T-helper 2 cell treated with Interferon-gamma antibody and Interleukin-4, amounts not matched to agents 100 ng/mL and 5 ng/mL, for 36 hours (primary cell): ENCODE data around the gene ZER1. TPM values are rescaled to one million over a fixed set of nuclear protein-coding genes. Genes with fewer than 3 reads are reported as not detected.
"Not testable (repeated sequence)": the region's sequence is repeated elsewhere in the genome, so short reads cannot be mapped to it uniquely, and the experiment has no call there.

Experiments
- intact Hi-C: fragments of 100-400 bp; cut with micrococcal nuclease; formaldehyde crosslinking; loops from one replicate; pipeline ENCODE4 v1.15.1; 2023
- total RNA-seq: library from RNA; stranded (reverse); gene quantifications from 2 replicates; pipeline ENCODE4 v1.2.3, GENCODE V29; 2022

Gene ZER1
- total RNA-seq = 12.8 and 16.3 TPM in 2 replicates

DNA sequence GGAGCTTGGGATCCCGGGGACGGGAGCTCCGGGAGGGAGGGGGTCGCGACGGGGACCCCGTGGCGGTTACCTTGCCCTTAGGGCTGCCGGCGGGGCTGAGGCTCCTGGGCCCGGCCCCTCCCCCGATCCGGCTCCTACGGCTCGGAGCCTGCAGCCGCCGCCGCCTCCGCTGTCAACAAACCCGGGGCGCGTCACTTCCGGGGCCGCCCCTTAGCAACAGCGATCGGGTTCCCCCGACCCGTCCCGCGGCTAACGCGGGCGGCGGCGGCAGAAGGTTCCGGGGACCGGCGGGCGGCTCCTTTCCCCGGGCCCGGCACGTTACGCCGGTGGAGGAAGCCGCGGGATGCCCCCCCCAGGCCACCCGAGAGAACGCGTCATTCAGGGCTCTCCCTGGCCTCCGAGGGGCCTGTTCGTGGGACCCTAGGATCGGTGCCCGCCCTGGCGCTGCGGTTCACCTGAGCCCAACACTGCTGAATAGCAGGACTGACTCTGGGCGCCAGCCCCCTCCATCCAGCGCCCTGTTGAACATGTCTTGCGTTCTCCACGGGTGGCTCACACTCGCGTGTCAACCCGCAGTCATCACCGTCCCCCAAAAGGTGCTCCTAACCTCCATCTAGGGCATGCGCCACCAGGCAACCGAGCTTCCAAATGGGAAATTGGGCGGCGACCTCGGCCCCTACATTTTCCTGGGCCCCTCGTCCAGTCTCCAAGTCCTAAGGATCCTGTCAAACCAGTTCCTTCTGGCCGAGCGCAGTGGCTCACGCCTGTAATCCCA is at the start of gene ZER1:
ZER1 (minus strand) TSS at position 183 of the 775 bp plus-strand sequence. CDS start 16,362 bp downstream, outside the sequence.
- intact Hi-C loops = loop anchor here (1.0 to 2.0 kb wide), 3 partner anchors 15 to 110 kb away; partner anchors contain the start of genes LRRC8A, TBC1D13 and ZDHHC12

DNA sequence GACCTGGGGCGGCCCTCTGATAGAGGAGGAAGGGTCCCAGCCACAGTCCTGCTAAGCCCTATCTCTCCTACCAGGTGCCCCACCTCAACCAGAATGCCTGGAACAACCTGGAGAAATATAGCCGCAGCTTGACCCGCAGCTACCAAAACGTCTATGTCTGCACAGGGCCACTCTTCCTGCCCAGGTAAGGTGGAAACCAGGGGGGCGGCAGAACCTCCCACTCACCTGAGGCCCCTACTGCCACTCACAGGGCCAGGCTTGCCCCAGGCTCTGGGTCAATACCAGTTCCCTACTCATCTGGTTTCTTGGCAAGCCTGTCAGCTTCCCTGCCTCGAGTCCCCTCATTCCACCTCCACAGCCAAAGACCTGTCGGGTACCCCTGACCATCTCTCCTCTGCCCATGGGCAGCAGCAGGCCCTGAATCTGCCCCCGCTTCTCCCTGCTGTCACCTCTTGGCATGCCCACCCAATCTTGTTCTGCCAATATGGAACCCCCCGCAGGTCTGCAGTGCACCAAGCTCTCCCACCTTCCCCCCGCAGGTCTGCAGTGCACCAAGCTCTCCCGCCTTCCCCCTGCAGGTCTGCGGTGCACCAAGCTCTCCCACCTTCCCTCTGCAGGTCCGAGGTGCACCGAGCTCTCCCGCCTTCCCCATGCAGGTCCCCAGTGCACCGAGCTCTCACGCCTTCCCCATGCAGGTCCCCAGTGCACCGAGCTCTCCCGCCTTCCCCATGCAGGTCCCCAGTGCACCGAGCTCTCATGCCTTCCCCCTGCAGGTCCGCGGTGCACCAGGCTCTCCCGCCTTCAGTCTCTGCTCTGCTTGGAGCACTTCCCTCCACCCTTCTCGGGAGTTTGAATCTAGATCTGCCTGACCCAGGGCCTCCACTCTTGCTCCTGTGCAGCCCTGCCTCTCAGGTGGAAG is 49.2 kb upstream of the ZER1 start:
- intact Hi-C loops = no loop called here

DNA sequence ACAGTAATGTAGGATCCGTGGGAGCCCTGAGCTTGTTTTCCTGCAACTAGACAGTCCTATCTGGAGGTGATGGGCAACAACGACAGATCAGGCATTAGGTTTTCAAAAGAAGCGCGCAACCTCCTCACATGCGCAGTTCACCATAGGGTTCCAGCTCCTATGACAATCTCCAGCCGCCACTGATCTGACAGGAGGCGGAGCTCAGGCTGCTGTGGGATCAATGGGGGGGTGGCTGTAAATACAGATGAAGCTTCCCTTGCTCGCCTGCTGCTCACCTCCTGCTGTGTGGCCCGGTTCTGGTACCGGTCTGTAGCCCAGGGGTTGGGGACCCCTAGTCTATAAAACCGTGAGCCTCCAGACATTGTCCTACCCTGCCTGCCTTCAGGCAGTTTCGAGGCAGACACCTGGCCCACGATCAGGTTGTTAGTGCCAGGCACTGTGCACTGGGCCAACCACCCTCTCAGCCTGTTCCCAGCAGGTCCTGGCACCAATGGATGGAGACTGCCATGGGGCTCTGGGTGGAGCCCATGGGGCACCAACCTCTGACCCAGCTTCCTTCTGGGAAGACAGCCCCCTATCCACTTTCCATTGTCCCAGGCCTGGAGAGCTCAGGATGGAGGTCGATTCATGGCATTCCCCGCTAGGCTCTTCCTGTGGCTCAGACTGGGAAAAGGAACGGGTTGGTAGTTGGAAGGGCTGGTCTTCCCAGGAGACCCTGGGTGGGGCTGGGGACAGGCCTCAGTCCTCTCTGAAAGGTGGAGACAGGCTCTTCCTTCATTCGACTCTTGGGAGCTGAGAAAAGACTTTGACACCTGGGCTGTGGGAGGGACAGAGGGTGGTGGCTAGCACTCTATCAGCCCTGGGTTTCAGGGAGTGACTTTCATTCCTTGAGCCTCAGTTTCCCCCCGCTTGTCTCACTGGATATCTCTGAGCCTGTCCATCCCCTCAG is 48.3 kb upstream of the ZER1 start:
- intact Hi-C loops = no loop called here

DNA sequence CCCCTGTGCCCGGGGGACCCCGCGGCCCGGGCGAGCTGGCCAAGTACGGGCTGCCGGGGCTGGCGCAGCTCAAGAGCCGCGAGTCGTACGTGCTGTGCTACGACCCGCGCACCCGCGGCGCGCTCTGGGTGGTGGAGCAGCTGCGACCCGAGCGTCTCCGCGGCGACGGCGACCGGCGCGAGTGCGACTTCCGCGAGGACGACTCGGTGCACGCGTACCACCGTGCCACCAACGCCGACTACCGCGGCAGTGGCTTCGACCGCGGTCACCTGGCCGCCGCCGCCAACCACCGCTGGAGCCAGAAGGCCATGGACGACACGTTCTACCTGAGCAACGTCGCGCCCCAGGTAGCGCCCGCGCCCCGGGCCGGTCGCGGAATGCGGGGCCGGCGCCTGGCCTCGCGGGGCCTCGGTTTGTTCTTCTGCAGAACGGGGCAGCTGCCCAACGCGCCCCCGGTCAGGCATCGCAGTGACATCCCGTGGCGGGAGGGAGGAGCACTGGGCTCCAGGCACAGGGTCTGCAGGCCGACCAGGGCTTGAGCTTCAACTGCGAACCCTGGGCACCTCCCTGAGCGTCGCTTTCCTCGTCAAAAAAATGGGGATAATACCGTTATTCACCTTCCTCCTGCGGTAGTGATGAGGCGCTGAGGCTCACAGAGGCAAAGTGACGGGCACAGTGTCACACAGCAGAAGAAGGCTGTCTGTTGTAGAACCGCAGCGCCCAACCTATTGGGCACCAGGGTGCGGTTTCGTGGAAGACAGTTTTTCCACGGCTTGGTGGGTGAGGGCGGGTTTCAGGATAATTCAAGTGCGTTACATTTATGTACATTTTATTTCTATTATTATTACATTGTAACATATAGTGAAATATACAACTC is 47.4 kb upstream of the ZER1 start:
- intact Hi-C loops = loop anchor here (1.0 kb wide), 3 partner anchors 10 to 128 kb away; partner anchors contain the start of genes DOLK, NUP188, SPOUT1 and ZDHHC12

DNA sequence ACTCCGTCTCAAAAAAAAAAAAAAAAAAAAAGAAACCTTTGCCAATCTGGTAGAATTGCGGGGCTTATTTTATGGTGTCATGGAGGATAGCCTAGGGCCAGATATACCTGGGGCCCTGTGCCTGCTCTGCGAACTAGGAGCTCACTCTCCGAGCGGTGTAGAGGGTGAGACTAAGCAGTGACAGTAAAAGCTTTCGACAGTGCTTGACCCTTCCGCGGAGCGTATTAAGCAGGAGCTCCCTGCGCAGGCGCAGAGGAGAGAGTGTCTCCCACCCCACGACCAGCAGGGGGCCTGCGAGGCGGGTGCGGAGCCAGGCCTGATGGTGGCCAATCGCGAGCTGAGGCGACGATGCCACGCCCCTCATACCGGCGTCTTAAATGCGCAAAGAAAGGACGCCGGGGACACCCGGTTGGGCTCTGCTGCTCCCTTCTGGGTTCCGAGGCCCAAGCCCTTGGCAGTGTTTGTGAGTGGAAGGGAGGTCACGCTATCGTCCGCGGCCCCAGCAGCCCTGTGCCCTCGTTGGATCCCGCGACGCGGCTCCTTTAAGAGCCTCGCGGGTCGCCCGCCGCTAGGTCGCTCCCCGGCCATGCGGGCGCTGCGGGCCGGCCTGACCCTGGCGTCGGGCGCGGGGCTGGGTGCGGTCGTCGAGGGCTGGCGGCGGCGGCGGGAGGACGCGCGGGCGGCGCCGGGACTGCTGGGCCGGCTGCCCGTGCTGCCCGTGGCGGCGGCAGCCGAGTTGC is 46.5 kb upstream of the ZER1 start, which contains the start of gene ENDOG:
ENDOG (plus strand) TSS at position 402 of the 740 bp plus-strand sequence; CDS start at position 587, 185 bp downstream.
- intact Hi-C loops = loop anchor here (1.0 kb wide), 3 partner anchors 11 to 129 kb away; partner anchors contain the start of genes DOLK, NUP188, SPOUT1 and ZDHHC12

DNA sequence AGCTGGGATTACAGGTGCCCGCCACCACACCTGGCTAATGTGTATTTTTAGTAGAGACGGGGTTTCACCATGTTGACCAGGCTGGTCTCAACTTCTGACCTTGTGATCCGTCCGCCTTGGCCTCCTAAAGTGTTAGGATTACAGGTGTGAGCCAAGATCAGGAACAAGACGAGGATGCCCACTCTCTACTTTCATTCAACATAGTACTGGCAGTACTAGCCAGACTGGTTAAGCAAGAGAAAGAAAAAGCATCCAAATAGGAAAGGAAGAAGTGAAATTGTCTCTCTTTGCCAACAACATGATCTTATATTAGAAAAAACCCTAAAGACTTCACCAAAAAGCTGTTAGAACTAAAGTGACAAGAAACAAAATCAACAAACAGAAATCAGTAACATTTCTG is 39.1 kb upstream of the ZER1 start:
- intact Hi-C loops = no loop called here

DNA sequence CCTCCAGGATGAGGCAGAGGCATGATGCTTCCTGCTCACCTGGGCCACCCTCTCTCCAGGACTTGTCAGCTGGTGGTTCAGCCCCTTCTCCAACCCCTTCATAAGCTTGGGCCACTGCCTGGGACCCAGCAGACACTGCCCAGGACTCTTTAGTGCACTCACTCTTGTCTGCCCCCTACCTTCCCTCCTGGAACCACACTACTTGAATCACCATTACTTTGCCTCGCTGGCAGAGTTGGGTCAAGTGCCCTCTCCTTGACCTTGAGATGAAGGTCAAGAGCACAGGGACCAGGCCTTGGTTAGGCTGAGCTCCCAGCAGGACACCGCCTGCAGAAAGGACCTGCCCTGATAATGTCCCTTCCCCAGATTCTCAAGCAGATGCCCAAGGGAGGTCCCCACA is 38.1 kb upstream of the ZER1 start:
- intact Hi-C loops = no loop called here

DNA sequence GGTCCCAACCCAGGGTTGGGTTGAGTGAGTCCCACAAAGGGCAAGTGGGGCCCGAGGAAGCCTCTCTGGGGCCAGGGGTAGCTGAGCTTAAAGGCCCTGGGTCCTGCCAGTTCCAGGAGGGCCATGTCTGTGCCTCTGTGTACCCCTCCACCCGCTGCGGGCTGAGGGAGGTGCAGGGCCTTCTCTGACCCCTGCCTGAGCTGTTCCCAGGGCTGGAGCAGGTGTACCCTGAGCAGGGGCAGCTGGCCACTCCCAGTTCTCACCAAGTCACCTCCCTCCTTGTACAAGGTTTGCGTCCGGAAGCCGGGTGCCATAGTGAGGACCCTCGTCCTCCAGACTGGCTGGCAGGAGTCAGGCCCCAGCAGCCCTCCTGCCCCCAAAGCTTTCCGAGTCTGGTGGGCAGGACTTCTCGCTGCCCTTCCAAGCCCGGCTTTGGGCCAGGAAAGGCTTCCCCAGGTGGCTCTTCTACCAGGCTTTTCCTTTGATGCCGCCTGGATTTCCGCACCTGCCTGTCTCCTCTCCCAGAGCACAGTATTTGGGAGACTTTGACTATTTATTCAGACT is 37.4 kb upstream of the ZER1 start:
- intact Hi-C loops = no loop called here

DNA sequence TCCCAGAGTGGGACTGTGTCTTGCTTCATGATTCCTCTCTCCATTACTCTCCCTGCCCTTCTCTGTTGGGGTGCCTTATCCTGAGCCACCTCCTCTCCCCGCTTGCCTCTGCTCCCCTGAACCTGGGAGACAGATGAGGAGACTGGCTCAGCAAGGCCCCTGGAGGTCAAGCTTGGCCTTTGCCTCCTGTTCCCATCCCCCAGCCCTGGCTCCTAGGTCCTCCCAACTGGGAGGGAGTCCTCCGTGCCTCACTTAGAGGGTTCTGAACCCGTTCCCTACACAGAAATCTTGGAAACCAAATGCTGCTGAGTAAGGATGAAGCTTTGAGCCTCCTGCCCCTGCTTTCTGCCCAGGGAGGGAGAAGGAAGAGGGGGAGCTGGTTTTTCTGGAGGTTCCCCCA is 36.8 kb upstream of the ZER1 start:
- intact Hi-C loops = no loop called here

DNA sequence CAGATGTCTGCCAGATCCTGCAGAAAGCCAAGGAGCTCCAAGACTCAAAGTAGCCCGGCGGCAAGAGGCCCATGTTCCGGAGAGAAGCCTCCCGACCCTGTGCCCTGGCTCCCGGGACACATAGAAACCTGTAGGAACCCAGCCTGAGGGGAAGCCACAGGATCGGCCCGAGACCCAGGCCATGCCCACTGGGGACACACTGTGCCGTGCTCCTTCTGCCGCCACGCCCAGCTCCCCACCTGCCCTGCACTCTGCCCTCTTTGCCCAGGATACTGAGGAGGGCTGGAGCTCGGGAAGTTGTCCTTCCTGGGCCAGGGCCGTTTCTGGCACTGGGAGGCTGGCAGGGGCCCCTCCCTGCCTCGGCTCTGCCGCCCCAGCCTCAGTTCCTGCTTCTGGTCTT is 36.1 kb upstream of the ZER1 start:
- intact Hi-C loops = no loop called here

DNA sequence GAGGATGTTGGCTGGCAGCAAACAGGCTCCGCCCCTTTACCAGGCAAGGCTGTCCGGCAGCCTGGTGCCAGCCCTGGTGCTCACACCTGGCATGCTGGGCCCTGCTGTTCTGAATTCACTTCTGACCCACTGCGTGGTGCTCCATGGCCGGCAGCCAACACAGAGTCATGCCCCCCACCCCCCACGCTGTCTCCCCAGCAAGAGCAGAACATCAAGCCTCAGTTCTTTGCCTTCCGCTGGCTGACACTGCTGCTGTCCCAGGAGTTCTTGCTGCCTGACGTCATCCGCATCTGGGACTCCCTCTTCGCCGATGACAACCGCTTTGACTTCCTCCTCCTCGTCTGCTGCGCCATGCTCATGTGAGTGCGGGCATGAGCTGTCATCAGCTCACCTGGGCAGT is 33.9 kb upstream of the ZER1 start:
- intact Hi-C loops = no loop called here

DNA sequence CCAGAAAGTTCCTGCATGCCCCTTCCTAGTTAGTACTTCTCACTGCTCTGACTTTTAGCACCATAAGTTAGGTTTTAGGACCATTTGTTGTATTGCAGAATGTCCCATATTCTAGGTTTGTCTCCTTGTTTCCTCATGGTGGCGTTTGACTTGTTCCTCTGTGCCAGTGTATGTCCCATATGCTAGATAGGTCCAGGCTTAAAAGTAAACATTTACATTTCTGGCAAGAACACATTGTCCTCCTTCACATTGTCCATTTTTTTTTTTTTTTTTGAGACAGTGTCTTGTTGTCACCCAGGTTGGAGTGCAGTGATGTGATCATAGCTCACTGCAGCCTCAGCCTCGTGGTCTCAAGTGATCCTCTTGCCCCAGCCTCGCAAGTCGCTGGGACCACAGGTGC is 30.8 kb upstream of the ZER1 start:
- intact Hi-C loops = no loop called here

DNA sequence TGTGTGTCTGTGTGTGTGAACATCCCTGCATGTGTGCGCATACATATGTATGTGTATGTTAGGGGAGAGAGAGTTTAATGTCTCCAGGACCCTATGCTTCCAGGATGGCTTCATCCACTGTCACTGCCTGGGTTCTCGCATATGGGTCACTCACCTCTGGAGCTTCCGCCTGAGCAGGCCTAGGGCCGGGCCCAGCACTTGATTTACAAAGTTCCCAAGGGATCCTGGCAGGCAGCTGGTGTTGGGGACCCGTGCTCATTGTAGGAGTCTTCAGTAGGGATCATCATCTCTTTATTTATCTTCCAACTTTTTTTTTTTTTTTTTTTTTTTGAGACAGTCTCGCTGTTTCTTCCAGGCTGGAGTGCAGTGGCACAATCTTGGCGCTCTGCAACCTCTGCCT is 28.3 kb upstream of the ZER1 start:
- intact Hi-C loops = no loop called here

DNA sequence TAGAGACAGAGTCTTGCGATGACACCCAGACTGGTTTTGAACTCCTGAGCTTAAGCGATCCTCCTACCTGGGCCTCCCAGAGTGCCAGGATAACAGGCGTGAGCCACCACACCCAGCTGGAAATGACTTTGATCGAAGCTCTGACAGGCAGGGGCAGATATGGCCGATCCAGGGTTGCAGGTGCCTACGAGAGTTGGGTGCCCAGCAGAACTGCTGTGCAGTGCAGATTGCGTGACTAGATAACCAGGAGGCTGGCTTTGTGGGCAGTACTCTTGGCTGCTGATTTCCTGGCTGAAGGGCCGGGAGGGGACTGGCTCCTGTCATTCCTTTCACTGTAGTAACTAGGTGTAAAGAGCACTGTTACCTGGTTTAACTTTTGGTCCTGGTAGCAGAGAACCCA is 27.2 kb upstream of the ZER1 start:
- intact Hi-C loops = no loop called here

DNA sequence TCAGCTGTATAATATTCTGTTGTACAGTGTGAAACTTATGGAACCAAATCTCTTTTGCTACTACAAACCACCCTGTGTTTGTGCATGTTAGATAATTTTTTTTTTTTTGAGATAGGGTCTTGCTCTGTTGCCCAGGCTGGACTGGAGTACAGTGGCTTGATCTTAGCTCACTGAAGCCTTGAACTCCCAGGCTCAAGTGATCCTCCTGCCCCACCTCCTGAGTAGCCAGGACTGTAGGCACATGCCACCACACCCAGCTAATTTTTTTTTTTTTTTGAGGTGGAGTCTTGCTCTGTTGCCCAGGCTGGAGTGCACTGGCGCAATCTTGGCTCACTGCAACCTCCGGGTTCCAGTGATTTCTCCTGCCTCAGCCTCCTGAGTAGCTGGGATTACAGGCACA is 23.2 kb upstream of the ZER1 start:
- intact Hi-C loops = not testable (repeated sequence)

DNA sequence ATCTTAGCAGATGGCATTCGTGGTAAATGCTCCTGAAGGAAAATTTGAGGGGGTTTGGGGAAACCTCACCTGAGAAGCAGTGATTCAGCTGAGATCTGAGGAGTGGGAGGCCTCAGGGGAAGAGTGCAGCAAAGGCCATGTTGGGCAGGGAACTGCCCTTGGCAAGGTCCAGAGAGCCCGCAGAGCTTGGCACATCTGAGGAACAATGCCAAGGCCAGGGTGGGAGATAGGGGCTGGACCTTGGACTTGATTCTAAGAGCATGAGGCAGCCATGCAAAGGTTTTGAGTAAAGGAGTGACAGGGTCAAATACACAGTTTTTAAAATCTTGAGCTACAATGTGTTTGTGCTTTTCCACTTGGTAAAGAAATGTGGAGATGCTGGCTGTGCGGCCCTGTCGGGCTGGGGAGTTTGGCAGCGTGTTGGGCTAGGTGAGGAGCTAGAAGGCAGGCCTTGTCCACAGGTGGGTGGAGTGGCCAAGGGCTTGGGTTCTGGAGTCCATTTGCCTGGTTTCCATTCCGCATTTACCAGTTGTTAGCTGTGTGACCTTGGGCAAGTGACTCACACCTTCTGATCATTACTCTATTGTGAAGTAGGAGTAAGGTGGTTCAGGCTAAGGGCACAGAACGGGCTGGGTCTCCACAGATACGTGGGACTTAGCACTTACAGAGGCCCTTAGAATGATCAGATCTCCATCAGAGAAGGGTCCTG is 21.4 kb upstream of the ZER1 start:
- intact Hi-C loops = no loop called here

DNA sequence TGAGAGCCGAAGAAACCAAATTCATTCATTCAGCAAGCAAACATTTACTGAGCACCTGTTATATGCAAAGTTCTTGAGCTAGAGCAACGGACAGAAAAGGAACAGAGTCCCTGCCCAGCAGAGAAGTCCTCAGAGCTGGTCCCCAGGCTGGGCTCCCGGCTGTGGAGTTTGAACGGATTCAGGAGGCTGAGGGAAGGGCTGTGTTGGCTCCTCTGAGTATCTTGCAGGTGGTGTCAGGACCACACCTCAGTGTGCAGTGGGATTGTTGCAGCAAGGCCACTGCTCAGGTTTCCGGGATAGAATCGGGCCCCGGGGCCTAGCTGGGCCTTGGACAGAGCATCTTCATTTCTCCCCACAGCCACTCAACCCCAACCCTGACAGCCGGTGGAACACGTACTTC is 20.4 kb upstream of the ZER1 start:
- intact Hi-C loops = no loop called here

DNA sequence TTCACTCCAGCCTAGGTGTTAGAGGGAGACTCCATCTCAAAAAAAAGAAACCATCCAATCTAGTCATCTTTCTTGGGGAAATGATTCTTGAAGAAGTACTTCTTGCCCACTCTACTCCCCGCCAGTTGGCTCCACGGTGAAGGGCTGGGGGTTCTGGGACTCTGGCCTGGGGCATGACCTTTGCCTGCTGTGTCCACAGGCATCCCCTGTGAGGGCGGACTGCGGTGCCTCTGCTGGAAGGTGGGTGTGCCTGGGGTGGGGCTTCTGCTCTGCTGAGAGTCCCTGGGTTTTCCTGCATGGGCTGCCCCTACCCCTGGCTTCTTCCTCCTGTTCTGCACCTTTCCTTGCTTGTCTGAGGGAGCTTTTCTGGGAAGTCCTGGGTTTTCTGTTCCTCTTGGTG is 18.8 kb upstream of the ZER1 start:
- intact Hi-C loops = no loop called here
